MM.1S (cell line): ENCODE data around the gene KRT27.

Experiments used
- DNase-seq: peaks from one replicate; pipeline ENCODE4 v3.0.0-alpha.2; 2015
- H2AFZ ChIP-seq: fragments of 300-600 bp; sonication (generic); 2 replicates; pipeline ENCODE4 v1.6.0; 2016; ENCODE audit warnings: antibody characterized with exemption, low read length
- H3F3A ChIP-seq: fragments of 300-600 bp; sonication (generic); 2 replicates; pipeline ENCODE4 v1.6.1; 2016; ENCODE audit warnings: mild to moderate bottlenecking, antibody characterized with exemption, low read length, moderate library complexity, mixed read lengths; ENCODE audit not compliant: insufficient read depth
- H3K27ac ChIP-seq: fragments of 300-600 bp; sonication (generic); 2 replicates; pipeline ENCODE4 v1.5.1; 2016; ENCODE audit warnings: mild to moderate bottlenecking, low read length
- H3K27me3 ChIP-seq: fragments of 300-600 bp; sonication (generic); replicated peaks from 2 replicates; pipeline ENCODE4 v1.6.0; 2016; ENCODE audit warnings: low read length; ENCODE audit not compliant: insufficient read depth
- H3K36me3 ChIP-seq: fragments of 300-600 bp; sonication (generic); replicated peaks from 2 replicates; pipeline ENCODE4 v1.6.1; 2016; ENCODE audit warnings: mild to moderate bottlenecking, low read length, mixed read lengths; ENCODE audit not compliant: insufficient read depth
- H3K4me1 ChIP-seq: fragments of 300-600 bp; sonication (generic); 2 replicates; pipeline ENCODE4 v1.6.1; 2016; ENCODE audit warnings: low read length, mixed read lengths
- H3K4me2 ChIP-seq: fragments of 300-600 bp; sonication (generic); 2 replicates; pipeline ENCODE4 v1.6.0; 2016; ENCODE audit warnings: low read depth, low read length
- H3K4me3 ChIP-seq: fragments of 300-600 bp; sonication (generic); 2 replicates; pipeline ENCODE4 v1.5.1; 2016; ENCODE audit warnings: low read length, mixed read lengths
- H3K79me2 ChIP-seq: fragments of 300-600 bp; sonication (generic); 2 replicates; pipeline ENCODE4 v1.6.1; 2016; ENCODE audit warnings: mixed run types, low read length, mixed read lengths
- H3K9ac ChIP-seq: fragments of 300-600 bp; sonication (generic); 2 replicates; pipeline ENCODE4 v1.6.1; 2016; ENCODE audit warnings: low read length, mixed read lengths
- H3K9me2 ChIP-seq: fragments of 300-600 bp; sonication (generic); replicated peaks from 2 replicates; pipeline ENCODE4 v1.6.1; 2016; ENCODE audit warnings: mild to moderate bottlenecking, low read length, mixed read lengths; ENCODE audit not compliant: insufficient read depth
- H3K9me3 ChIP-seq: fragments of 300-600 bp; sonication (generic); replicated peaks from 2 replicates; pipeline ENCODE4 v1.6.1; 2016; ENCODE audit warnings: mild to moderate bottlenecking, low read length, mixed read lengths; ENCODE audit not compliant: insufficient read depth
- H4K20me1 ChIP-seq: fragments of 300-600 bp; sonication (generic); 2 replicates; pipeline ENCODE4 v1.6.1; 2016; ENCODE audit warnings: mild to moderate bottlenecking, low read length, moderate library complexity, mixed read lengths; ENCODE audit not compliant: insufficient read depth
- EZH2 ChIP-seq: fragments of 300-600 bp; sonication (generic); optimal IDR thresholded peaks from 2 replicates; pipeline ENCODE3; 2017; ENCODE audit warnings: low read depth, mild to moderate bottlenecking, antibody characterized with exemption, low read length, mixed read lengths
- EZH2phosphoT487 ChIP-seq: fragments of 300-600 bp; sonication (generic); IDR thresholded peaks from 2 replicates; pipeline ENCODE4 v1.6.1; 2018; ENCODE audit warnings: antibody characterized with exemption, low read length
- TF ChIP-seq, protein P1 (sequence below): fragments of 300-600 bp; sonication (generic); IDR thresholded peaks from 2 replicates; pipeline ENCODE4 v1.5.1; 2016; ENCODE audit warnings: antibody characterized with exemption, low read length, mixed read lengths

The KRT27 gene

GRCh38 chr17:40782450-40782849 lies at the start of gene KRT27:
Gene KRT27 (minus strand): TSS chr17:40782550. CDS start chr17:40782493, 57 bp downstream.
- H3K4me2 ChIP-seq = no peak within 1 kb of the TSS
- H4K20me1 ChIP-seq = no peaks in the 10 kb centered on the region
- H3K9me3 ChIP-seq = no peaks in the 10 kb centered on the region
- no peaks in the 10 kb centered on the region for H3K27me3 ChIP-seq
- H3K36me3 ChIP-seq = no peaks in the 10 kb centered on the region
- H3K9me2 ChIP-seq = no peaks in the 10 kb centered on the region
- no peak within 1 kb of the TSS for H2AFZ ChIP-seq
- H3K79me2 ChIP-seq = no peaks in the 10 kb centered on the region
- H3K4me1 ChIP-seq = no peaks in the 10 kb centered on the region
- TF ChIP-seq EZH2phosphoT487 (no peak), EZH2 (no peak)
- TF ChIP-seq, protein P1, sequence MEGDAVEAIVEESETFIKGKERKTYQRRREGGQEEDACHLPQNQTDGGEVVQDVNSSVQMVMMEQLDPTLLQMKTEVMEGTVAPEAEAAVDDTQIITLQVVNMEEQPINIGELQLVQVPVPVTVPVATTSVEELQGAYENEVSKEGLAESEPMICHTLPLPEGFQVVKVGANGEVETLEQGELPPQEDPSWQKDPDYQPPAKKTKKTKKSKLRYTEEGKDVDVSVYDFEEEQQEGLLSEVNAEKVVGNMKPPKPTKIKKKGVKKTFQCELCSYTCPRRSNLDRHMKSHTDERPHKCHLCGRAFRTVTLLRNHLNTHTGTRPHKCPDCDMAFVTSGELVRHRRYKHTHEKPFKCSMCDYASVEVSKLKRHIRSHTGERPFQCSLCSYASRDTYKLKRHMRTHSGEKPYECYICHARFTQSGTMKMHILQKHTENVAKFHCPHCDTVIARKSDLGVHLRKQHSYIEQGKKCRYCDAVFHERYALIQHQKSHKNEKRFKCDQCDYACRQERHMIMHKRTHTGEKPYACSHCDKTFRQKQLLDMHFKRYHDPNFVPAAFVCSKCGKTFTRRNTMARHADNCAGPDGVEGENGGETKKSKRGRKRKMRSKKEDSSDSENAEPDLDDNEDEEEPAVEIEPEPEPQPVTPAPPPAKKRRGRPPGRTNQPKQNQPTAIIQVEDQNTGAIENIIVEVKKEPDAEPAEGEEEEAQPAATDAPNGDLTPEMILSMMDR = no peak
- DNase-seq = no peak
- no peak within 1 kb of the TSS for H3K9ac ChIP-seq
- no peaks in the 10 kb centered on the region for H3F3A ChIP-seq
- no peak within 1 kb of the TSS for H3K27ac ChIP-seq
- no peak within 1 kb of the TSS for H3K4me3 ChIP-seq

DNA sequence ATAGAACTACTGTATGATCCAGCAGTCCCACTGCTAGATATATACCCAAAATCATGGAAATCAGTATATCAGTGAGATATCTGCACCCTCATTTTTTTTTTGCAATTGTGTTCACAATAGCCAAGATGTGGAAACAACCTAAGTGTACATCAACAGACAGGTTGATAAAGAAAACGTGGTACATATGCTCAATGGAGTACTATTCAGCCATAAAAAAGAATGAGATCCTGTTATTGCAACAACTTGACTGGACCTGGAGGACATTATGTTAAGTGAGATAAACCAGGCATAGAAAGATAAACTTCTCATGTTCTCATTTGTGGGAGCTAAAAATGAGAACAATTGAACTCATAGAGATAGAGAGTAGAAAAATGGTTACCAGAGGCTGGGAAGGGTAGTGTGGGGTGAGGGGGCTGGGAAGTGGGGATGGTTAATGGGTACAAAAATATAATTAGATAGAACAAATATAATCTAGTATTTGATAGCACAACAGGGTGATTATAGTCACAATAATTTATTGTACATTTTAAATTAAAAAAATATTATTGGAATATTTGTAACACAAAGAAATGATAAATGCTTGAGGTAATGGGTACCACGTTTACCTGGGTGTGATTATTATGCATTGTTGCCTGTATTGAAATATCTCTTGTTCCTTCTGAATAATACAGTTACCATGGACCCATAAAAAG lies 47.9 kb upstream of the KRT27 start:
- Histone ChIP-seq H3K27ac (no peak overlapping the region), H3K9me2 (no peaks in the 10 kb centered on the region), H3K4me2 (no peak overlapping the region), H3F3A (no peaks in the 10 kb centered on the region), H3K36me3 (no peaks in the 10 kb centered on the region), H3K4me1 (no peaks in the 10 kb centered on the region), H2AFZ (no peak overlapping the region), H4K20me1 (no peaks in the 10 kb centered on the region), H3K27me3 (no peaks in the 10 kb centered on the region), H3K4me3 (no peak overlapping the region), H3K9ac (no peak overlapping the region), H3K79me2 (no peaks in the 10 kb centered on the region), H3K9me3 (no peaks in the 10 kb centered on the region)
- no peak for TF ChIP-seq EZH2phosphoT487
- TF ChIP-seq, protein P1 = no peak
- TF ChIP-seq EZH2 = no peak
- DNase-seq = no peak

DNA sequence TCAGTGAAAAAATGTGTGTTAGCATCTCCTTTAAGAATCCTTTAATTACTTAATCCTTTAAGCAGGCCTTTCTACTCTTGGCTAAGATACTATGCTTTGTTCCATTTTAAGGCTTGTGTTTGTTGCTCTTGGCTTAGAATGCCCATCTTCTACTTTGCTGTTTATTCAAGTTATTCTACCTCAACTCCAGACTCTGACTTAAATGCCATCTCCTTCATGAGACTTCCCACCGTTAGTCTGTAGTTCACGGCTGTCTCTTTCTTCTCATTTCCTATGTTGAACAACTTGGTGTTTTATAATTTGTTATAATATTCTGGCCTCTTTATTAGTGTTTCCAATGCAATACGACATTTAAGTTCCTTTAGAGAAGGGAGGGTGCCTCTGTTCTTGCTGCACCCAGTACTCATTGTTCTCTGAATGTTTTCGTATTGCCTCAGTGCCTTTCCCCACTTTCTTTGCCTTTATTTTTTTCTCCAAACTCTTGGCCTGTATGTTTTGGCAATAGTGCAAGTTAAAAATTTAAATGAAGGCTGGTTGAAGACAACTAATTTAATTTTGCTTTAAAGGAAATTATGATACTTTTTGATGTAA lies 46.2 kb upstream of the KRT27 start:
- no peak overlapping the region for H3K4me2 ChIP-seq
- no peak overlapping the region for H2AFZ ChIP-seq
- no peak overlapping the region for H3K9ac ChIP-seq
- no peaks in the 10 kb centered on the region for H4K20me1 ChIP-seq
- H3F3A ChIP-seq = no peaks in the 10 kb centered on the region
- no peaks in the 10 kb centered on the region for H3K79me2 ChIP-seq
- DNase-seq = no peak
- no peaks in the 10 kb centered on the region for H3K9me2 ChIP-seq
- no peaks in the 10 kb centered on the region for H3K27me3 ChIP-seq
- no peaks in the 10 kb centered on the region for H3K9me3 ChIP-seq
- H3K27ac ChIP-seq = no peak overlapping the region
- no peak overlapping the region for H3K4me3 ChIP-seq
- H3K36me3 ChIP-seq = no peaks in the 10 kb centered on the region
- TF ChIP-seq, protein P1 = no peak
- TF ChIP-seq EZH2 = no peak
- TF ChIP-seq EZH2phosphoT487 = no peak
- H3K4me1 ChIP-seq = 0 out of 2 replicates have a peak, but pooled peaks cover 5% of the 10 kb centered on the region
